Erythroblast (primary cell): ENCODE results near the gene FCAMR.

Experiments used
- GATA1 ChIP-seq: IDR thresholded peaks from 2 replicates; pipeline ENCODE4 v1.6.1; 2011; ENCODE audit warnings: low read depth, mild to moderate bottlenecking, control low read depth, low read length, moderate library complexity
- POLR2A ChIP-seq: IDR thresholded peaks from 2 replicates; pipeline ENCODE4 v1.6.1; 2011; ENCODE audit warnings: mild to moderate bottlenecking, low read length

- no peak for TF ChIP-seq POLR2A
- no peak for TF ChIP-seq GATA1
Observed at GRCh38 chr1:206974140-206974539, 3.9 kb upstream of the FCAMR start.
